SKM-1 (cell line): ENCODE results near the gene NLRC5.
"Not testable (repeated sequence)": the region's sequence is repeated elsewhere in the genome, so short reads cannot be mapped to it uniquely, and the experiment has no call there.

Experiments
- DNase-seq: peaks from one replicate; lab custom pipeline; 2025; ENCODE audit not compliant: unreplicated experiment; lab: John Stamatoyannopoulos, UW

NLRC5 gene

DNA sequence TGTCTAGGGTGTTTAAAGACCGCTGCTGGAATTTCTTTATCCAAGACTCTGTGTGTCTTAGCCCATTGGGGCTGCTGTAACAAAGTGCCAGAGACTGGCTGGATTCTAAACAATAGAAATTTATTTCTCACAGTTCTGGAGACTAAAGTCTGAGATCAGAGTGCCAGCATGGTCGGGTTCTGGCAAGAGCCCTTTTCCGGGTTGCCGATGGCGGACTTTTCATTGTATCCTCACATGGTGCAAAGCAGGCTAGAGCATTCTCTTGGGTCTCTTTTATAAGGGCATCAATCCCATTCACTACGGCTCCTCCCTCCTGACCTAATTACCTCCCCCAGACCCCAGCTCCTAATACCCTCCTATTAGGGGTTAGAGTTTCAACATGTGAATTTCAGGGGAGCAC is 9.5 kb downstream of the NLRC5 start:
- DNase-seq: no peak

GRCh38 chr16:56999409-57000270 is 10.3 kb downstream of the NLRC5 start:
- DNase-seq: no peak

DNA sequence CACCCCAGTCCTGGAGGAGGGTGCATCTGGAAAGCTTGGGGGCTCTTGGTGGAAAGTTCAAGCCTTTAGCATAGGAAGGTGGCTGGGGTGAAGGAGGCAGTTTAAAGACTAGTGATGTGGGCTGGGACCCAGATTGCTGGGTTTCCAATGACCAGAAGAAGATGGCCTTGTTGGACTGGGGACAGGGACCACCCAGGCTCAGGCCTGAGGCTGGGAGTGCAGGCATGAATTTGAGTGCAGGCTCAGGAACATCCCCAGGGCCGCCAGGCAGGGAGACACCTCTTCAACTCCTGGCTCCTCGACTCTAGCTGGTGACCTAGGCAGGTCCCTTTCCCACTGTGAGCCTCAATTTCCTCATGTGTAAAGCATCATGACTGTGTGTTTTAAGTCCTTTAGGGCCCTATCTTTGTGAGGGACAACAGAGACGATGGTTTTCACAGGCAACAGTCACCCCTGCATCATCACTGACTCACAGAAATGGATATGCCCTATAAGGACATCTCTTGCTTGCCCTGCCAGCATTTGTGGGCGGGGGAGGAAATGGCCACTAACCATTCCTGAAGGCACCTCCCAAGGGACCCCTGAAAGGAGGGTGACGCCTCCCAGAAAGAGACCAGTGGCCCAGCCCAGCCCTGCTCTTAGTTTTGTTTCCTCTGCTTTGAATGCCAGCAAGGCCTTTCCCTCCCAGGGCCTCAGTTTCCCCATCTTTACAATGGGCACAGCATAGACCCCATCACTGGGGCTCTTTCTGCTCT is 11.1 kb downstream of the NLRC5 start:
- DNase-seq: no peak

DNA sequence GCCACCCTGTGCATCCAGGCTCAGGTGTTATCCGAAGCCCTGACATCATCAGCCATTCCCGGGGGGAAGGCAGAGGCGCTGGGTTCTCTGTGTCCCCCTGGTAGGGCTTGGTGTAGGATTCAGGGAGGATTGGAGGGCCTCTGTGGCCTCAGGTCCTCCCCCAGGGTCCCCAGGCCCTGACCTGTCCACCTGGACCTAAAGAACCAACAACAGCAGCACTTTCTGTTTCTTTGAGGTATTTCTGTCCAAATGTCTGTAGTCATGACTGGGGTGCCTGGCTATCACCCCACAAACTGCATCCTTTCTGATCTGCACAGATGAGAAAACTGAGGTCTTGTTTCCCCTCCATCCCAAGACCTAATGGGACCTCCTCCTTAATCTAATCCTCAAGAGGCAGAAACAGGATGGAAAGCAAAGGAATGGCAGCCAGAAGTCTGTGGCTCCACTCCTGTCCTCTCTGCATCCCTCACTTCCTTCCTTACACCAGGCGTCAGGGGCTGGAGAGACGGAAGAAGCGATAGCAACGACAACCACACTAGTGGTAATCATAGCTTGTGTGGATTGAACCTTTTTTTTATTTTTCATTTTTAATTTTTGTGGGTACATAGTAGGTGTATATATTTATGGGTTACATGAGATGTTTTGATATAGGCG is 11.8 kb downstream of the NLRC5 start:
- DNase-seq: no peak

- DNase-seq: no peak
These were observed 14.4 kb downstream of the NLRC5 start for GRCh38 chr16:57003439-57004386.

- DNase-seq: no peak
These were observed 15.3 kb downstream of the NLRC5 start for GRCh38 chr16:57004387-57005250.

DNA sequence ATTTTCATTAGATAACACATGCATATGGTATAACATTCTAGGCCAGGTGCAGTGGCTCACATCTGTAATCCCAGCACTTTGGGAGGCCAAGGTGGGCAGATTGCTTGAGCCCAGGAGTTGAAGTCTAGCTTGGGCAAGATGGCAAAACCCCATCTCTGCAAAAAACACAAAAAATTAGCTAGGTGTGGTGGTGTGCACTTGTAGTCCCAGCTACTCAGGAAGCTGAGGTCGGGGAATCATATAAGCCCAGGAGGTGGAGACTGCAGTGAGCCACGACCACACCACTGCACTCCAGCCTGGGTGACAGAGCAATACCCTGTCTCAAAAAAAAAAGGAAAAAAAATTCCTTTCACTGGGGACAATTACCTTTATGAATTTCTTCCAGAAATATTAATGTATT is 16.2 kb downstream of the NLRC5 start:
- not testable (repeated sequence) for DNase-seq

- no peak for DNase-seq
These were observed 17.7 kb downstream of the NLRC5 start for GRCh38 chr16:57007050-57007449.

GRCh38 chr16:57007530-57007929 is 18.2 kb downstream of the NLRC5 start:
- no peak for DNase-seq

- DNase-seq: no peak
These were observed 19.1 kb downstream of the NLRC5 start for GRCh38 chr16:57008440-57008839.

GRCh38 chr16:57009643-57010170 is 20.4 kb downstream of the NLRC5 start:
- no peak for DNase-seq

DNA sequence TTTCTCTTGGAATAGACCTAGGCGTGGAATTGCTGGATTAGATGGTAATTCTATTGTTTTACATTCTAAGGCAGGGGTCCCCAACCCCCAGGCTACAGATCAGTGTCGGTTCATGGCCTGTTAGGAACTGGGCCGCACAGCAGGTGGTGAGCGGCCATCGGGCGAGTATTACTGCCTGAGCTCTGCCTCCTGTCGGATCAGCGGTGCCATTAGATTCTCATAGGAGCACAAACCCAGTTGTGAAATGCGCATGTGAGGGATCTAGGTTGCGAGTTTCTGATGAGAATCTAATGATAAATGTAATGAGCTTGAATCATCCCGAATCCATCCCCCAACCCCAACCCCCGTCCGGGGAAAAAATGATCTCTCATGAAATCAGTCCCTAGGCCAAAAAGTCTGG is 23.0 kb downstream of the NLRC5 start:
- DNase-seq: no peak

GRCh38 chr16:57013229-57013628 is 23.9 kb downstream of the NLRC5 start:
- DNase-seq: no peak

GRCh38 chr16:57013902-57014301 is 24.5 kb downstream of the NLRC5 start:
- DNase-seq: no peak

DNA sequence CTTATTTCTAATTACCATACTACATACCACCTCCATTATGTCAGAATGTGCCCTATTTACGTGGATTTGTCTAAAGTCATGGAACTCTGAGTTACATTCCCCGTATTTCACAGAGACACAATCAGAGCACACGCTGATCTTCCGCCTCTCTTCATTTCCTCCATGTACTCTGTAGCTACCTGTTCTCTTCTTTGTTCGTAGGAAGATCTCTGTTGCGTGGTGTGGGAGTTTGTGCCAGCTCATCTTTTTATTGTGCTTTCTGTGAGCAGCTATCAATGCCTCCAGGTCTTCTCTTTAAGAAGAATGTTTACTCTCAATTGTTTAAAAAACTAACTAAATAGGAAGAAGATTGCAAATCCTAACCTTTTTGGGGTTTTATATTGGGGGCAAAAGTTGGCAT is 26.9 kb downstream of the NLRC5 start:
- DNase-seq: no peak

- no peak for DNase-seq
These were observed 27.5 kb downstream of the NLRC5 start for GRCh38 chr16:57016831-57017230.

DNA sequence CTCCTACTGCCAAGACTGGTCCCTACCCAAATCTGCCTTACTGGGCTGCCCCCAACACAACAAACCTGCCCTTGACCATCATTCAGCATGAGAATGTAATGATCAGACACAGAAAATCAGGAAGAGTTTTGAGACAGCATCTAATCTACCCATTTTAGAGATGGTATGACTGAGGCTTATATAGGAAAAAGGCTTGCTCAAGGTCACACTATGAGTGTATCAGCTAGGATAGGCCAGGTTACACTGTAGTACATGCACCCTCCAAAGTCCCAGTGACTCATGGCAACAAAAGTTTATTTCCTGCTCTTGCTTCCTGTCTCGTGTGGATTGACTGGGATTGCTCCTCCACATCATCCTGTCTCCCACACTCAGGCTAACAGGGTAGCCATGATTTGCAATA is 27.9 kb downstream of the NLRC5 start:
- no peak for DNase-seq

GRCh38 chr16:57019746-57020145 is 30.4 kb downstream of the NLRC5 start:
- no peak for DNase-seq

DNA sequence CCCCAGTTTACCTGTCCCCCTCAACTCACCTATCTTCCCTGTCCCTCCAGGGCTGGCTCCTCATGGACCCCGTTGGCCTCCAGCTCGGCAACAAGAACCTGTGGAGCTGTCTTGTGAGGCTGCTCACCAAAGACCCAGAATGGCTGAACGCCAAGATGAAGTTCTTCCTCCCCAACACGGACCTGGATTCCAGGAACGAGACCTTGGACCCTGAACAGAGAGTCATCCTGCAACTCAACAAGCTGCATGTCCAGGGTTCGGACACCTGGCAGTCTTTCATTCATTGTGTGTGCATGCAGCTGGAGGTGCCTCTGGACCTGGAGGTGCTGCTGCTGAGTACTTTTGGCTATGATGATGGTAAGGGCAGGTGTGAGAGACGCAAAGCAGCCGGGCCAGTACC is 31.3 kb downstream of the NLRC5 start:
- DNase-seq: no peak

- DNase-seq: no peak
These were observed 32.4 kb downstream of the NLRC5 start for GRCh38 chr16:57021757-57022156.
